Activated CD8-positive, alpha-beta memory T cell treated with anti-CD3 and anti-CD28 coated beads for 4 hours (primary cell): ENCODE data around the gene FDXR.

Experiments
- DNase-seq, 2 donors: peaks; one replicate each; pipeline ENCODE4 v3.0.0-alpha.2; 2020; ENCODE audit warnings: low read depth in 2 of 2

FDXR gene

GRCh38 chr17:74833501-74834377 lies 39.1 kb downstream of the FDXR start:
- DNase-seq, result no peak

GRCh38 chr17:74832421-74832820 lies 40.4 kb downstream of the FDXR start:
- DNase-seq, result no peak

DNA sequence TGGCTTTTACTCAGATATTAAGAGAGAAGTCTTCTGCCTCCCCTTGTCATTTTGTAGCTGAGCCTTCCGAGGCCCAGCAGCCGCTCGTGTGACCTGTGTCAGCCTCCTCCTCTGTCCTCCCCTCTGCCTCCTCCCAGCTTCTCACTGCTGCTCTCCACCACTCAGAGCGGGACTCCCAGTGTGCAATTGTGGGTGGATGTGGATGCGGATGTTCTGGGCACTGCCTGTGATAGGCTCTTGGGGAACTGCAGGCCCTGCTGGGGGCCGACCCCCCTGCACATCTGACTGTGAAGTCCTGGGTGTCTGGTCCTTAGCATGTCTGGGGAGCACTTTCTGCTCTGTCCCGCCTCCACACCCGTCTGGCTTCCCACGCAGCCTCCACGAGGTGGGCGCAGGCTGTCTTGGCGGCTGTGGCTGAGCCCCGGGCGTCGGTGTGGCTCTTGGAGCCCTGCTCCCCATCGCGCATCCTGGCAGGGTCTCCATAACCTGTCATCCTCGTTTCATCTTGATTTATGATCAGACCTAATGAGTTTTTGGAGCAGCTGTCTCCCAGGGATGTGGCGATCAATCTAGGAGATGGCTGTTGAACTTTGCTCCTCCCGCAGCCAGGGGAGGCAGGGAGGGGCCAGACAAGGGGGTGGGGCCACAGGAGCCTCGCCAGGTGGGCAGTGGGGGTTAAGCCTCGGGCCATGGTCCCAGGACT lies 41.2 kb downstream of the FDXR start:
- DNase-seq, result no peak

DNA sequence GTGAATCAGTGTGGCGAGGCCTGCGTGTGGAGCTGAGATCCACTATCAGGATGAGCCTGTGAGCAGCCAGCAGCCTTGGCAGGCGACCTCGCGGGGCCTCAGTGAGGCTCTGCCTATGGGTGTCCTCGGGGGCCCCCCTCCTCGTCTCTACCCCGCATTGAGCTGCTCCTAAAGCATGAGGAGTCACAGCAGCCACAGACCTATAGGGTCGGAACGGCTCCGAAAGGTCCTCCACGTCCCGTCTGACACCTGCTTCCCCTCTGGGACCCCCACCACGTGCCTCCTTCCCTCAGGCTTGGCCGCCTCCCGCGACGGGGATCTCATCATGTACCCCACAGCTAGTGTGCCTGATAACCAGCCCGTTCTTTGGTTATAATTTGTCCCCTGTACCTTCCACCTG lies 41.9 kb downstream of the FDXR start:
- no peak for DNase-seq

DNA sequence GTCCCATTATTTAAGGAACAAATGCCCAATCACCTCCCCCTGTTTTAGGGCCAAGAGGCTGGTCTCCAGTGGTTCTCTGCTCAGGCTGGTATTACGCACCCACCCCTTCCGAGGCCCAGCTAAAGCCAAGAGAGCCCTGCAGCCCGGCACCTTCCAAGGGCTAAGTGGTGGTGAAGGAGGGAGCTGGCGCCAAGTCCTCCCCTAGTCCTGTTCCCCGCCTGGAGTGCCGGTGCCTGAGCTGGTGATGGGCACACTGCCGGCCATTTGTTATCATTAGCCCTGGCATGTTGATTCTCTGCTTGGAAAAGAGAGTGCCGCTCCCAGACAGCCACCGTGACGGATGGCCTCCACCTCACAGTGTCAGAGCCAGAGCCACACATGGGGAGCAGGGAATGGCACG lies 45.0 kb downstream of the FDXR start:
- no peak for DNase-seq

DNA sequence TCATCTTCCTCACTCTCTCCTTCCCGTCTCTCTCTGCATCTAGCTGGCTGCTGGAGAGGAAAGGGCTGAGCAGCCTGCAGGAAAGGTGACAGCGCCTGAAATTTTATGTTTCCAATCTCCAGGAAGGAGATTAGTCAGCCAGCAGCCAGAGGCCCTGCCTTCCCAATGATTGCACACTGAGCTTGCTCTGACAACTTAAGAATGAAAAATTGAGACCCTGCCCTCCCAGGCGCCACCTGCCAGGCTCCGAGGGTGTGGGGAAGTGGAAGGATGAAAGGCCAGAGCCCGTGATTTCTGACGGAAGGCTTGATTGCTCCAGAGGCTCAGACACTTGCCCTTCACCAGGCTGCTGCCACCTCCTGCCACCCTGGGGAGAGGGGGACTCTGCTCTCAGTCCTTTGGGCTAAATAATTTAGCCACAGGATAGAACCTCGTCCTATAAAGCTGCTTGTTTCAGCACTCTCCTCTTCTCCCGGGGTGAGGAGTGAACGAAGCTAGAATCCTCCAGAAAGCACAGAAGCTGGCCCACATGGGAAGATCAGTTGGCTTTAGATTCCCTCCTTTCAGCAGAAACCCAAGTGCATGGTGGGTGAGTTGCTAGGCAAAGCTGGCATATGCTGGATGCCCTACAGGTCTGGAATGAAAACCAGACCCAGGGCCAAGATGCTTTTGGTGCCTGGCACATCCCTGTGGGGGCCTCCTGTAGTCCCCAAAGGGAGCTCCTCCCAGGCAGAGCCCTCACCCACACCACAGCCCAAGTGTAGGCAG lies 46.7 kb downstream of the FDXR start:
- no peak for DNase-seq

DNA sequence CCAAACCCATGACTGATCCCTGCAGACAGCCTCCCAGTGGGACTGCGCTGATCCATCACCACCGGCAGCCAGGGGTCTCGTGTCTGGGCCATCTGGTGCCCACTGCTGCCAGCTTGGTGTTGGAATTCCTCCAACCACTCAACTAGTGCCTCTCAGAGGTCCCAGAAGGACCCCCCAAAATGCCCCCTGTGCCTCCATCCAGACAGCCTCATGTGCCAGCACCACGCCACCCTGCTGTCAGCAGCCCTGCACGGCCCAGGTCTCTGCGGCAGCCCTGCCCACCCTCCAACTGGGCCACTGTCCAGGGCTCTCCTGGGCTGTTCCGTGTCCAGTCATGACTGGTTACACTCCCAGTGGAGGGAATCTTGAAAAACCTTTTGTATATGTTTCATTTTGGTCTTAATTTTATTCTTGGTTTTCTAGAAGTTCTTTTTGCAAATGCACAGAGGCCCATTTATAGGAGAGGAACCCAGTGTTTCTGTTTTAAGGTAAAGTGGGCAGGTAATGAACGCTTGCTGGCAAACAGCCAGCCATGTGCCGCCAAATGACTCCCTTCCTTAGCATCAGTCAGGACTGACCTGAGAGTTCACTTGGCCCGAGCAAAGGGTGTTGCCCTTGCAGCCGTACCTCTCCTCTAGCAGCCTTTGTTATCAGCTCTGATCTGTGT lies 47.7 kb downstream of the FDXR start:
- no peak for DNase-seq

DNA sequence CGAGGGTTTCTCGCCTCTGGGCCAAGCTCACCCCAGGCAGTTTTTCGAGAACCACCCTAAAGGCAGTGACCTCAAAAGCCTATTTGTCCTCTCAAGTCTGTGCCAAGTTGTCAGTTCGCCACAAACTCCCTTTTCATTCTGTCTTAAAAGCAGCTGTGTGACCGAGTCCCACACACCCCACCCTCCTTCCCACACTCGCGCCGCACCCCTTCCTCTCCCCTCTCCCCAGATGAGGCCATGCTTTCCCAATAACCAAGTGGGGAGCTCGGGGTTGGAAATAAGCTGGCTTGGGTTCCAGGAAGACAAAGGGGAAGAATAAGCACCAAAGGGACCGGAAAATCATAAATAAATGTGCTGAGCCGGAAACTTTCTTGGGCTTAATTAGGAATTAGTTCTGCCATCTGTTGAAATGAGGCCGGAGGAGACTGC lies 49.8 kb downstream of the FDXR start:
- no peak for DNase-seq

GRCh38 chr17:74822335-74822938 lies 50.4 kb downstream of the FDXR start:
- DNase-seq, result no peak

DNA sequence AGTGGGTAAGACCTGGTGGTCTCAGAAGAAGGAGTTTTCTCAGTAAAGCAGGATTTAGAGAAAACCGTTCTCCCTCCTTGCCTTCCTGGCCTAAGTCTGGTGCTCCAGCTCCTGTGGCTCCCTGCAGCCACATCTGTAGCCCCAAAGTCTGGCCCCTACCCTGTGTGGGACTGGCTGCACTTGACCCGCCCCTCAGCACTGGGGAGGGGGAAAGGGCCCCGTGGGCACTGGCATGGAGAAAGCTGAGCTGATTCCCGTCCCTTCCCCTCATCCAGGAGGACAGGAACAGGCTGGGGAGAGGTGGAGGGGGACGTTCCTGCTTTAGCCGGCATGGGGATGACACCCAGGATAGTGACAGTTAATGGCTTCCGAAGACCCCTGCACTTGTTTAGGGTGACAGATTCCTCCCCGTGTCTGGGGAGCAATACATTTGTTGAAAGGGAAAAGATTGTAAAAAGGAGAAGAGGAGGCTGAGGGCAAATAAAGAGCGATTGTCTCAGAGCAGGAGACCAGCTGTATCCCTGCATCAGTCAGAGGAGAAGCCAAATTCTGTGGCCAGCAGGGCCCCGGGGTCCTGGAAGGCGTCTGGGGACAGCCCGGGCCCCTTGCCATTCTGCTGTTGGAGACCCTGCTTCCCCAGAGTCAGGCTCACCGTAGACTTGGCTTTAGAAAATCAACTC lies 51.0 kb downstream of the FDXR start:
- DNase-seq, result no peak

DNA sequence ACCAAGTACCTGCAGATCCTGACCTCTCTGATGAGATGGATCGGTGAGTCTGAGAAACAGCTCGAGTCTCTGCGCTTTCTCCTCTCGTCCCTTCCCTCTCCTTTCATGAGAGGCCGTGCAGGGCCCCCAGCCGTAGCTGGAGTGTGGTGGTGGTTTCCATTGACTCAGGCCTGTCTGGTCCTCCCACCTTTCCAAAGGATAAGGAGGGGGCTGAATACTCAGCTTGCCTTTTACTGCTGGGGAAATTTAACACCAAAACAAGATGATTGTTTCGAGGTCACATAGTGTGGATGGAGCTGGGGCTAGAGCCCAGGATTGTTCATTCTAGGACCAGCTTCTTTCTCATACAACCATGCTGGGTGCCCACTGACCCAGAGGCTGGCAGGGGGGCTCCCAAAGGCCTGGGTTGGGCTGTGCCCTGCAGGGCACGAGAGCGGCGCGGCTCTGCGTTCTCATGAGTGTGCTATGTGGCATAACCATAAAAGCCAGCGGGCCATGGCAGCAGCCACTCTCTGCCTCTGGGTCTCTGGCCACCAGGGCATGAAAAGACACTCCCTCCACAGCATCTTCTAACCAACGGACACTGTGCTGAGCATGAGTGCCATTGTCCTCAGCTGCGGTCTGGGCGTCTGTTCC lies 52.9 kb downstream of the FDXR start:
- no peak for DNase-seq

GRCh38 chr17:74818291-74818938 lies 54.4 kb downstream of the FDXR start:
- no peak for DNase-seq

DNA sequence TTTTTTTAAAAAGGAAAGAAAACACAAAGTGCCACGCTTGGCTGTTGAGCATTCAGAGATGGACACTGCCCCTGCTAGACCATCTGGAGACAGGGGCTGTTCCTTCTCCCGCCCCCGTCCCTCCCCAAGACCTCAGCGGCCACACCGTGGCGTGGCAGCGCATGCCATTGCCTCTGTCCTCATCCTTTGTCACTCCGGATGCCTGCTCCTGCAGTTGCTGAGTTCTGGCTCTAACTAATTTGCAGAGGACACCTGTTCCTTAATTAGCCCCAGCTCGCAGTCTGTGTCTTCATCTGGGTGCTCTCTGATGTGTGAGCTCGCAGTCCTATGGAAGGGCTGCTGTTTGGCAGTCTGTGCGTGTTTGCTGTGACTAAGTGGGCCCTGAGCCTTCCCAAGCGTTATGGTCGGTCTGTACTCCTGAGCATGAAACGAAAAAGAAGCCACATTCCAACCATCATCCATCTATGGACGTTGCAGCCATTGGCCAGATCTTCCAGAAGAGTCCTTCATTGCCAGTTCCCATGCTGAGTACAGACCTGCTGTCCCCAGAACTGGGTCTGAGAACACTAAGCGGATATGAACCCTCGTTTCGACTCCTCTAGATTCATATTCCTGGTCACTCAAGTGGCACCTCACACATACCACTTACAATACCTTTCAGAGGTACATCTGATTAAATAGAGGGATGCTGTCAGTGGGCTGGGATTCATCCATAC lies 55.7 kb downstream of the FDXR start:
- DNase-seq, result no peak

- no peak for DNase-seq
Measured at GRCh38 chr17:74815550-74816370, 57.0 kb downstream of the FDXR start.

GRCh38 chr17:74815067-74815466 lies 57.7 kb downstream of the FDXR start:
- DNase-seq, result no peak

GRCh38 chr17:74814453-74814852 lies 58.3 kb downstream of the FDXR start:
- DNase-seq, result no peak
